ENCODE results near the gene ATP6V1A.
"Not testable (repeated sequence)": the region's sequence is repeated elsewhere in the genome, so short reads cannot be mapped to it uniquely, and the experiment has no call there.

ATP6V1A gene

DNA sequence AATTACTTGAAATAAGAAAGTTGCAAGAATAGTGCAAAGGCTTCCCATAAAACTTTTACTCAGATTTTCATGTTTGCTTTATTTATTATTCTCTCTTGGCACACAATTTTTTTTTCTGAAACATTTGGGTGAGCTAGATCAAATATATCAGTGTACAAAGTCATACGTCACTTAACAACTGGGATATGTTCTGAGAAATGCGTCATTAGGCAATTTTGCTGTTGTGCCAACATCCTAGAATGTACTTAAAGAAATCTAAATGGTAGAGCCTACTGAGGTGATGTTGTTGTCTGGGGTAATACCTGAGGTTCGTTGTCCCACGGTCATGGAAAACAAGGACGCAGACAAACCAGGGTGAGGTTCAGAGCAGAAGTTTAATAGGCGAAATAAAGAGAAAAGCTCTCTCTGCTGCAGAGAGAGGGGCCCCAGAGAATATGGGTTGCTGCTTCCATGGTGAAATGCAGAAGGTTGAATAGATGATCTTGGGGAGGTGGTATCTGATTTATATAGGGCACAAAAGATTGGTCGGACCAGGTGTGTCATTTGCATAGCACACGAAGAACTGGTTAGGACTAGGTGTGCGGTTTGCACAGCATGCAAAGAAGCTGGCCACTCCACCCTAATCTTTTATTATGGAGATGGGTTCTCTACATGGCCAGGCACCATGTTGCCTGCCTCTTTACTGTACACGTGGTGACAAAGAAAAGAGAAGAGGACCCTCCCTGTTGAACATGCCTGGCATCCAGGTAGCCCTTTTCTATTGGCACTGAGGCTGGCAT, 82.9 kb downstream of the ATP6V1A start:
- no peak for FAIRE-seq

DNA sequence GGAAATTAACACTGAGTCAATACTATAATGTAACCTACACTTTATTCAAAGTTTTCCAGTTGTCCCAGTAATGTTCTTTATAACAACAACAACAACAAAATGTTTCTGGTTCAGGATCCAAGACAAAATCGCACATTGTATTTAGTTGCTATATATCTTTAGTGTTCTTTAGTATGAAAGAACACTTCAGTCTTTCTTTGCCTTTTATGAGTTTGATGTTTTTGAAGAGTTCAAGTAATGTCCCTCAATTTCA, 84.2 kb downstream of the ATP6V1A start:
- no peak for FAIRE-seq

DNA sequence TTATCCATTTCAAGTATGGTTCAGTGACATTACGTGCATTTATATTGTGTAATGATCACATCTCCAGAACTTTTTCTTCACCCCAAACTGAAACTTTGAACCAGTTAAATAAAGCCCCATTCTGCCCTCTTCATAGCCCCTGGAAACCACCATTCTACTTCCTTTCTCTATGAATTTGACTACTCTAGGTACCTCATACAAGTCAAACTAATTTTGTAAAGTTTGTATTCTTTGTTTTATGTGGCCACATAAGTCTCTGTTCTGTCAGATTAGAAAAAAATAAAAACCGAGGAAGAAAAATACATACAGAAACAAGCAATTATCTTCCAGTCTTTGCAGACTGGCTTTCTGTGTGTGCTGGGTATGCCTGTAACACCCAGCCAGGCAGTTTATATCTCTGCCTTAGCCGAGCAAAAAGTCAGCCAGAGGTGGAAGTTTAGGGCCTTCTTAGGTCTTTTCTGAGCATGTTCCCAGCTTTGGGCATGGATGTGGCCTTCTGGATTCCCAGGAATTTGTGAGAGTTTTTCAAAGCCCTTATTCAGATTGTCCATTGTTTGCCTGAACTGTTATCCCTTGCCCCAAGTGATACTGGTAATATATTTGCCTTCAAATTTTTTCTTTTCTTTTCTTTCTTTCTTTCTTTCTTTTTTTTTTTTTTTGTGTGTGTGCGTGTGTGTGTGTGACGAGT, 85.8 kb downstream of the ATP6V1A start:
- no peak for FAIRE-seq

DNA sequence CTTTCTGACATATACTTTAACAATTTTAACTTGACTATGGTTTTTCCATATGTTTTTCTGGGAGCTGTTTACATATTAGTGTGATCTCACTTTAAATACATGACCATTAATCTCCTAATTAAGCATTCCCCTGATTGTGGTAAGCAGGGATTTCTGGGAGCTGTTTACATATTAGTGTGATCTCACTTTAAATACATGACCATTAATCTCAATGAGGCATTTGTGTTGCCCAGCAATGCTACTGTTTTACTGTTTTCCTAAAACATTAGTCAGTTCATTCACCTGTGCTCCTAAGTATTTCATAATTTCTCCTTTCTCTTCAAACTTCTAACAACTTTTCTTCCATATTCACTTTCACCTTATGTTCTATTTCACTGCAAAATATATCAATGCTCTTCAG, 88.1 kb downstream of the ATP6V1A start:
- no peak for FAIRE-seq

DNA sequence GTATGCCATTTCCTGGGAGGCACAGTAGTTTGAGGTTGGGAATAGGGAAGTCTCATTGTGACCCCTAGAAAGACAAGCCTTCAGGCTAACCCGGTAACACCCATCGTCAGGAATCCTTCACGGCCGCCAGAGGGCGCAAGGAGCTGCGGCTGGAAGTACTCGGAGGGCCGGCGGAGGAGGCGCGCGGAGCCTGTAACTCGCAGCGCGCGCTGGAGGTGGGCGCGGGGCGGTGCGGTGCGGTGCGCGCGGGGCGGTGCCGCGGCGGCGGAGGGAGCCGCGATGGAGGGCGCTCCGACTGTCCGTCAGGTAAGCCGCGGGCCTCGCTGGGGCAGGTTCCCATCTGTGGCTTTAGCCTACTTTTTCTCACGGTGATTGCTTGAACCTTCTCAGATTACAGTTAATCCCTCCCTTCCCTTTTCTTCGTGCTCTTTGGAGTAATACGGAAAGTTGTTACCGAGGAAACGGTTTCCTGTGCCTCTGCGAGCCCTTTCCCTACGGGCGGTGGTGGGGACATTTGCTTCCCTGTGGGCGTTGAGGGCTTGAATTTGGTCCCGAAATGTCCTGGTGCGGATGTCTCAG, 91.9 kb downstream of the ATP6V1A start, which contains the start of gene GRAMD1C:
Gene GRAMD1C (plus strand): TSS at position 158 of the 579 bp plus-strand sequence. CDS start 122 bp downstream, at position 280.
- no peak for FAIRE-seq

DNA sequence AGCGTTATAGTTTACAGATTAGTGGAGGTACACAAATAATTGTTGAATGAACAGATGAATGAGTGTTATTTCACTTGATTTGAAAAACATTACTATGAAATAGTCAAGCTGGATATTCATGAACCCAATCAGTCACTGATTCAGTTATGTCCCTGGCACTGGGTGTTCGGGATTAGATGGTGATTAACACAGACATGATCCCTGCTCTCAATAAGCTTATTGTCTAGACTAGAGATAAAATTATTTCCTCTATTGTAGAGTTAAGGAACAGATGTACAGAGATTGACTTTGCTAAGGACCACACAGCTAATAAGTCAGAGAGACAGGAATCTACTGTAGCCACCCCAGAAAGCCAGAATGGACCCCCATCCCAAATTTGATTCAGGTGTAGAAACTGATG, 92.7 kb downstream of the ATP6V1A start:
- FAIRE-seq: no peak

DNA sequence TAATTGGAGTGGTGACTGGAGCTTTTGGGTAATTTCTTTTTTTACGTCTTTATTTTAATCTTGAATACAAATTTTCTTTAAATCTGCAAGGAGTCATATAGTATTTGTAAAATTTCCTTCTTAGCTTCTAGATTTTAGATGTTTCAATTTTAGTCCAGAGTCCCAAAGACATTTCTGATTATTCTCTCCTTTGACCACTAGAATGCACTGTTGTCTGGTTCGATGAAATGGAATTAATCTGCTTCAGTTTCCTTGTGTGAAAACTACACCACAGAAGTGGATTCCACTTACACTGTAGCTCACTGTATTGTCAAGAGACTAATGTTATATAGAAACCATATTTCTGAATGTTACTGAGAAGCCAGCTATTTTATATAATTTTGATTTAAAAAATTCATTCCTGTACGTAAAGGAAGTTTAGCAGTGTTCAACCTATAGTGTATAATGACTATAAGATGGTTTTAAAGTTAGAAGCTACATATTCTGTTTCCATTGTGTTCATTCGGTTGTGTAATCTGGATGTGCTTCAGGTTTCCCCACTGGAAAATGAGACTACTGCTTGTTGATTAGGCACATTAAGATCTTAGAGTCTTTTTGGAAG, 97.9 kb downstream of the ATP6V1A start:
- peak; percentile 33 for FAIRE-seq

DNA sequence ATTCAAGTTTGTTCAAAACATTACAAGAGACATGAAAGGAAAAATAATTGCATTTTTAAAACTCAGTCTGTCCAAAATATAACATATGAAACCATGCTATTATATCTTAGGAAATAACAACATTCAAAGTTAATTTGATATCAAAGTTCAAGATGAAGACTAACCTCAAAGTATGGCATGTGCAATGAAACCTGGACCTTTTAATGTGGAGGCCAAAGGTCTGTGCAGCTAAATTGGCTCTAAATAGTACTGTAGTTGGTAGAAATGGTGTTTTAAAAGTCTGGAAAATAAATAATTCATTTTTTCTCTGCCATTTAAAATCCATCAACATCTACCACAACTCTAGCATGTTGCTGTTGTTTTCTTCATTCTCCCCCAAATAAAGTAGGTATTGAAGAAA, 100.4 kb downstream of the ATP6V1A start:
- FAIRE-seq: no peak

DNA sequence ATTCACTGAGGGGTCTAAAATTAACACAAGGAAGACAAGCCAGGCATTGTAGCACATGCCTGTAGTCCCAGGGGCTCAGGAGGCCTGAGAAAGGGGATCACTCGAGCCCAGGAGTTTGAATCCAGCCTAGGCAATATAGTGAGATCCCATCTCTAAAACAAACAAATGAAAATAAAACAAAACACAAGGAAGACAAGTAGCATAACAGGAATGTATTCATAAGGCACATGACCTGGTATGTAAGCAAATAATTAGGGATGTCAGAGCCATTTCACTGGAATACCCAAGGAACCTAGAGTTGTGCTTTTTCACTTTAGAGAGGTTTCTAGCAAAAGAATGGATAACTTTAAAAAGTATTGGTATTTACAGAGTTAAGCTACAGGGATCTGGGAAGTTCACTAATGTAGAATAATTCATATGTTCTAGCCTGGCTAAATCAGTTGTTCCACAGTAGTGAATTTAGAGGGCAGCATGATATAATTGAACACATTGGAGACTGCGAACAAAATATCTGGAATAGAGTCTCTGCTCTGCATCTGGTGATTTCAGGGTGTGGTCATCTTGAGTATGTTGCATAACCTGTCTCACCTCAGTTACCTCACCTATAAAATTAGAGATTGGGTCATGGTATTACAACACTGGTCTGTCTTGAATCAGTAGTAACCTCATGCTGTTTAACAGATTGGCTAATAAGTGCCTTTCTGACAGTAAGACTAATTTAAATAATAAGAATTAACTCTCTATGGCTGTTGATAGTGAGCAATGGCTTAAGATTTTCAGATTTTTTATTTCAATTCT, 101.0 kb downstream of the ATP6V1A start:
- peak; percentile 43 for FAIRE-seq

DNA sequence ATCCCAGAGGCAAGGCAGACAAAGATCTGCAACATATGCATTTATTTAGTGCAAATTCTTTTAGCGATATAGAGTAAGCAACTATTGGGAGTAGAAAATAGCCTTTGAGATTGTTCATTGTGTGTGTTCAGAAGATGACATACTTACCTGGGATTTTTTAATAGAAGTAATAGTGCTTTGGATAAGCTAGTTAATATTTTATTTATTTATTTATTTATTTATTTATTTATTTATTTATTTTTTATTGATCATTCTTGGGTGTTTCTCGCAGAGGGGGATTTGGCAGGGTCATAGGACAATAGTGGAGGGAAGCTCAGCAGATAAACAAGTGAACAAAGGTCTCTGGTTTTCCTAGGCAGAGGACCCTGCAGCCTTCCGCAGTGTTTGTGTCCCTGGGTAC, 102.2 kb downstream of the ATP6V1A start:
- FAIRE-seq: not testable (repeated sequence)

DNA sequence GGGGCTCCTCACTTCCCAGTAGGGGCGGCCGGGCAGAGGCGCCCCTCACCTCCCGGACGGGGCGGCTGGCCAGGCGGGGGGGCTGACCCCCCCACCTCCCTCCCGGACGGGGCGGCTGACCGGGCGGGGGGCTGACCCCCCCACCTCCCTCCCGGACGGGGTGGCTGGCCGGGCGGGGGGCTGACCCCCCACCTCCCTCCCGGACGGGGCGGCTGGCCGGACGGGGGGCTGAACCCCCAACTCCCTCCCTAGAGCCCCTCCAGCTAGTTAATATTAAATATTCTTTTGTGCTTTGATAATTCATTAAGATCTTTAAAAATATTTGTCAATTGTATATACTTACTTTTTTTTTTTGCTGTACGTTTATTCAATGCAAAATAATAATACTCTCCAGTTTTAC, 103.0 kb downstream of the ATP6V1A start:
- FAIRE-seq: not testable (repeated sequence)

DNA sequence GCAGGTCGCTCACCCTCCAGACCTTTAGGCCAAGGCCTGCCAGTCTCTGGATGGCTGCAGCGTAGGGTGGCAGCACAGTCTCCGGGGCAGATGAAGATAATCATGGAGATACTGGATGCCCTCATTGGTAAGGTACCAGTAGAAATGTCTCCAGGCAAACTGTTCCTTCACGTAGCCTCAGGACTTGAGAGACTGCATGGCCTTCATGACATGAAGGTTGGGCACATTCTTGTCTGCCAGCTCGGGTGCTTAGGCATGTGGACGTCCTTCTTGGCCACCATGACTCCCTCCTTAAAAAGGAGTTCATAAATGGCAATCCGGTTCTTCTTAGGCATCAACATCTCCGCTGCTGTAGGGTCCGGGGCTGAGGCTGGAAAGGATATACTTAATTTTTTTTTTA, 103.6 kb downstream of the ATP6V1A start:
- not testable (repeated sequence) for FAIRE-seq

DNA sequence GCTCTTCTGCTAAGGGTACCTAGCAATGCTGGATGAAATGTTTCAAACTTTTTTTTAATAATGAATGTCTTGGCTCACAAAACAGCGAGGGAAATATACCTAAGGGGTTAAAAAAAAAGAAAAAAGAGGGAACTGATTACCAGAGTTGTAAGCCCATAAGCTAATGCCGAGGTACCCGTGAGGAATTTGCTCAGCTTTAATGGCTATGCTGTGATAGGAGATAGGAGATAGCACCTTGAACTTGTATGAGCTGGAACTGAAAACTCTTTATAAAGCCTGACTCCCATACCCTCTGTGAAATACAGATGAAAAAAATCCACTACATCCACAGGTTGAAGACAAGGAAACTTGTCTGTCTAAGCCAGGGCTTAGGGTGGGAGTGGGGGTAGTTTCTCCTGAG, 105.7 kb downstream of the ATP6V1A start:
- FAIRE-seq: no peak

Measured in colon (tissue), 2 donors.